ENCODE results near the gene FBXL20. TPM values are rescaled to one million over a fixed set of nuclear protein-coding genes. Genes with fewer than 3 reads are reported as not detected.
"Not testable (repeated sequence)": the region's sequence is repeated elsewhere in the genome, so short reads cannot be mapped to it uniquely, and the experiment has no call there.

FBXL20 gene
- polyA plus RNA-seq, 1 experiment = 5.7 TPM

GRCh38 chr17:39304188-39304587, 97.2 kb downstream of the FBXL20 start:
- Histone ChIP-seq H3K27ac (ENCODE audit: low read depth, low read length) (no peak overlapping the region), H3K4me3 (ENCODE audit: low read depth, low read length) (no peak overlapping the region), H3K27me3 (ENCODE audit: control insufficient read depth, insufficient read depth, low read length) (no peaks in the 10 kb centered on the region), H3K9me3 (ENCODE audit: control insufficient read depth, insufficient read depth, low read length) (no peaks in the 10 kb centered on the region)
- CTCF ChIA-PET = no interaction called here
- TF ChIP-seq CTCF (IDR thresholded peaks at IDR 0.05; ENCODE audit: low read depth, low read length) = no peak
- POLR2A ChIA-PET = no interaction called here
- DNase-seq (ENCODE audit: low read depth, low spot score) = no peak

- H3K9me3 ChIP-seq (ENCODE audit: control insufficient read depth, insufficient read depth, low read length) = no peaks in the 10 kb centered on the region
- no peak overlapping the region for H3K4me3 ChIP-seq (ENCODE audit: low read depth, low read length)
- ChIA-PET CTCF (no interaction called here), POLR2A (no interaction called here)
- H3K27me3 ChIP-seq (ENCODE audit: control insufficient read depth, insufficient read depth, low read length) = no peaks in the 10 kb centered on the region
- no peak for TF ChIP-seq CTCF (IDR thresholded peaks at IDR 0.05; ENCODE audit: low read depth, low read length)
- DNase-seq (ENCODE audit: low read depth, low spot score) = no peak
- no peak overlapping the region for H3K27ac ChIP-seq (ENCODE audit: low read depth, low read length)
Observed at GRCh38 chr17:39294060-39294459, 107.4 kb downstream of the FBXL20 start.

- DNase-seq (ENCODE audit: low read depth, low spot score); CTCF ChIA-PET; H3K4me3 ChIP-seq (ENCODE audit: low read depth, low read length); H3K9me3 ChIP-seq (ENCODE audit: control insufficient read depth, insufficient read depth, low read length); POLR2A ChIA-PET; H3K27me3 ChIP-seq (ENCODE audit: control insufficient read depth, insufficient read depth, low read length); H3K27ac ChIP-seq (ENCODE audit: low read depth, low read length): not testable (repeated sequence)
Observed at GRCh38 chr17:39292546-39292945, 108.9 kb downstream of the FBXL20 start.

GRCh38 chr17:39286513-39286912, 114.9 kb downstream of the FBXL20 start:
- H3K4me3 ChIP-seq (ENCODE audit: low read depth, low read length); H3K27me3 ChIP-seq (ENCODE audit: control insufficient read depth, insufficient read depth, low read length); POLR2A ChIA-PET; H3K27ac ChIP-seq (ENCODE audit: low read depth, low read length); H3K9me3 ChIP-seq (ENCODE audit: control insufficient read depth, insufficient read depth, low read length); CTCF ChIA-PET; DNase-seq (ENCODE audit: low read depth, low spot score): not testable (repeated sequence)

- no peak for DNase-seq (ENCODE audit: low read depth, low spot score)
- Histone ChIP-seq H3K27ac (ENCODE audit: low read depth, low read length) (no peak overlapping the region), H3K9me3 (ENCODE audit: control insufficient read depth, insufficient read depth, low read length) (no peaks in the 10 kb centered on the region), H3K4me3 (ENCODE audit: low read depth, low read length) (no peak overlapping the region), H3K27me3 (ENCODE audit: control insufficient read depth, insufficient read depth, low read length) (no peaks in the 10 kb centered on the region)
- POLR2A ChIA-PET = no interaction called here
- TF ChIP-seq CTCF (IDR thresholded peaks at IDR 0.05; ENCODE audit: low read depth, low read length) = no peak
- CTCF ChIA-PET = interaction anchor here (1.8 kb wide), 1 partner anchor 14 kb away, joined by 8 read pairs; no protein-coding TSS in a partner anchor
Observed at GRCh38 chr17:39284685-39285084, 116.7 kb downstream of the FBXL20 start.

- H3K4me3 ChIP-seq (ENCODE audit: low read depth, low read length) = no peak overlapping the region
- DNase-seq (ENCODE audit: low read depth, low spot score) = no peak
- TF ChIP-seq CTCF (IDR thresholded peaks at IDR 0.05; ENCODE audit: low read depth, low read length) = no peak
- ChIA-PET CTCF (interaction anchor here (1.1 to 1.8 kb wide), 2 partner anchors 13 to 119 kb away, joined by 3 to 8 read pairs; no protein-coding TSS in a partner anchor), POLR2A (no interaction called here)
- no peak overlapping the region for H3K27ac ChIP-seq (ENCODE audit: low read depth, low read length)
- no peaks in the 10 kb centered on the region for H3K27me3 ChIP-seq (ENCODE audit: control insufficient read depth, insufficient read depth, low read length)
- H3K9me3 ChIP-seq (ENCODE audit: control insufficient read depth, insufficient read depth, low read length) = no peaks in the 10 kb centered on the region
Observed at GRCh38 chr17:39283896-39284295, 117.5 kb downstream of the FBXL20 start.

Measured in AG04450 (cell line).